ENCODE data around the gene CPXM2. TPM values are rescaled to one million over a fixed set of nuclear protein-coding genes. Genes with fewer than 3 reads are reported as not detected.
A peak's percentile ranks its signal among the peaks of the same experiment; 100 is the strongest.

CPXM2 gene
- total RNA-seq, 1 donor from 2014 or later = not detected

GRCh38 chr10:123778719-123779517 is 112.7 kb downstream of the CPXM2 start:
- Mint-ChIP-seq H3K36me3 (ENCODE audit: low read depth) (no peaks in the 10 kb centered on the region), H3K4me1 (no peaks in the 10 kb centered on the region), H3K9me3 (no peaks in the 10 kb centered on the region), H3K27ac (no peak overlapping the region), H3K27me3 (peaks cover 30% of the 10 kb centered on the region), H3K4me3 (no peak overlapping the region)
- ChIA-PET POLR2A (no interaction called here), CTCF (no interaction called here)
- TF ChIP-seq CTCF (IDR thresholded peaks at IDR 0.05) = no peak
- no peak for DNase-seq
- intact Hi-C loops (cut with micrococcal nuclease) = no loop called here
- ATAC-seq (ENCODE audit: low read depth) = no peak

DNA sequence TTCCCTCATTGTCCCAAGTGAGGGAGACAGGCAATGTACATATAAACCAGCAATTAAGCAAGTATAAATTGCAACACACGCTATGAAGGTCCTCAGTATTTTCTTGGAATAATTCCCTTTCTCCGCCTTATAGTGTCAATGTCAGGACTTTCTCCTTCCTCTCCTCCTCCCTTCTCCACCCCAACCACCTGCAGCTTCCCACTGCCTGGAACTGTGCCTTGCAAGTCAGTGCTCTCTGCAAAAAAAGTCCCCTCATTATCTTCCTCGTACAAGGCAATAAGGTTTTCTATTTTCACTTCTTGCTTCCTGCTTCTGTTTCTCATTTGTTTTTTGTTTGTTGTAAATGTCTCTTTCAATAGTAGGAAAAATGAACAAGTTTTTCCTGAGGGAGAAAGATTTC is 113.7 kb downstream of the CPXM2 start:
- no peak overlapping the region for H3K27ac Mint-ChIP-seq
- CTCF ChIA-PET = no interaction called here
- TF ChIP-seq CTCF (IDR thresholded peaks at IDR 0.05) = no peak
- H3K4me1 Mint-ChIP-seq = no peaks in the 10 kb centered on the region
- no peak for DNase-seq
- intact Hi-C loops (cut with micrococcal nuclease) = no loop called here
- POLR2A ChIA-PET = no interaction called here
- peaks cover 27% of the 10 kb centered on the region for H3K27me3 Mint-ChIP-seq
- H3K9me3 Mint-ChIP-seq = peaks cover 4% of the 10 kb centered on the region
- no peaks in the 10 kb centered on the region for H3K36me3 Mint-ChIP-seq (ENCODE audit: low read depth)
- ATAC-seq (ENCODE audit: low read depth) = no peak
- H3K4me3 Mint-ChIP-seq = no peak overlapping the region

GRCh38 chr10:123774132-123774742 is 117.4 kb downstream of the CPXM2 start:
- ATAC-seq (ENCODE audit: low read depth) (no peak), DNase-seq (no peak)
- Mint-ChIP-seq H3K27me3 (peaks cover 16% of the 10 kb centered on the region), H3K4me3 (no peak overlapping the region), H3K27ac (no peak overlapping the region), H3K36me3 (ENCODE audit: low read depth) (no peaks in the 10 kb centered on the region), H3K4me1 (no peaks in the 10 kb centered on the region), H3K9me3 (peaks cover 4% of the 10 kb centered on the region)
- ChIA-PET POLR2A (no interaction called here), CTCF (no interaction called here)
- TF ChIP-seq CTCF (IDR thresholded peaks at IDR 0.05) = no peak
- intact Hi-C loops (cut with micrococcal nuclease) = no loop called here

DNA sequence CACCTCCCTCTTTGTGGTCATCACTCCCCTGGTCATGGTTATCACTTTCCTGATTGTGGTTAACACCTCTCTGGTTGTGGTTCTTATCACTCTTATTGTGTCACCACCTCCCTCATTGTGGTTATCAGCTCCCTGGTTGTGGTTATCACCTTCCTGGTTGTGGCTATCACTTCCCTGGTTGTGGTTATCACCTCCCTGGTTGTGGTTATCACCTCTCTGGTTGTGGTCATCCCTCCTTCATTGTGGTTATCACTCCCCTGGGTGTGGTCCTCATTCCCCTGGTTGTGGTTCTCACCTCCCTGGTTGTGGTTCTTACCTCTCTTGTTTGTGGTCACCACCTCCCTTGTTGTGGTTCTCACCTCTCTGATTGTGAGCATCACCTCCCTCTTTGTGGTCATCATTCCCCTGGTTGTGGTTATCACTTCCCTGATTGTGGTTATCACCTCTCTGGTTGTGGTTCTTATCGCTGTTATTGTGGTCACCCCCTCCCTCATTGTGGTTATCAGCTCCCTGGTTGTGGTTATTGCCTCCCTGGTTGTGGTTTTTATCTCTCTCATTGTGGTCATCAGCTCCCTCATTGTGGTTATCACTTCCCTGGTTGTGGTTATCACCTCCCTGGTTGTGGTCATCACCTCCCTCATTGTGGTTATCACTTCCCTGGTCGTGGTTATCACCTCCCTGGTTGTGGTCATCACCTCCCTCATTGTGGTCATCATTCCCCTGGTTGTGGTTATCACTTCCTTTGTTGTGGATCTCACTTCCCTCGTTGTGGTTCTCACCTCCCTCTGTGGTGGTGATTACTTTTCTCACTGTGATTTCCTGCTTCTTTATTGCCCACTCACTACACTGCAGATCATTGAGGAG is 118.7 kb downstream of the CPXM2 start:
- POLR2A ChIA-PET = no interaction called here
- Mint-ChIP-seq H3K27ac (peak overlapping the region; percentile 37), H3K36me3 (ENCODE audit: low read depth) (no peaks in the 10 kb centered on the region), H3K4me1 (no peaks in the 10 kb centered on the region), H3K9me3 (peaks cover 4% of the 10 kb centered on the region), H3K27me3 (peaks cover 11% of the 10 kb centered on the region), H3K4me3 (no peak overlapping the region)
- TF ChIP-seq CTCF (IDR thresholded peaks at IDR 0.05) = no peak
- no peak for DNase-seq
- CTCF ChIA-PET = no interaction called here
- no peak for ATAC-seq (ENCODE audit: low read depth)
- intact Hi-C loops (cut with micrococcal nuclease) = no loop called here
